ENCODE data around the gene MTRFR. TPM values are rescaled to one million over a fixed set of nuclear protein-coding genes. Genes with fewer than 3 reads are reported as not detected.
"Not testable (repeated sequence)": the region's sequence is repeated elsewhere in the genome, so short reads cannot be mapped to it uniquely, and the experiment has no call there.

Gene MTRFR
- total RNA-seq, 1 experiment from 2014 or later: 15.7 TPM

GRCh38 chr12:123248129-123248528 lies 14.9 kb downstream of the MTRFR start:
- CTCF ChIA-PET: interaction anchor here (1.3 to 2.3 kb wide), 2 partner anchors 10 to 17 kb away, joined by 3 to 8 read pairs; no protein-coding TSS in a partner anchor
- ATAC-seq; DNase-seq (ENCODE audit: low spot score); POLR2A ChIA-PET; H3K27me3 Mint-ChIP-seq (ENCODE audit: low read depth); H3K4me3 Mint-ChIP-seq; H3K27ac Mint-ChIP-seq: not testable (repeated sequence)
- Mint-ChIP-seq H3K4me1 (peaks cover 14% of the 10 kb centered on the region), H3K36me3 (peaks cover 55% of the 10 kb centered on the region), H3K9me3 (peaks cover 30% of the 10 kb centered on the region)
- peak; percentile 75 for TF ChIP-seq ZNF317 (CRISPR knock-in tag; IDR thresholded peaks at IDR 0.05; ENCODE audit: borderline replicate concordance, low read depth)

DNA sequence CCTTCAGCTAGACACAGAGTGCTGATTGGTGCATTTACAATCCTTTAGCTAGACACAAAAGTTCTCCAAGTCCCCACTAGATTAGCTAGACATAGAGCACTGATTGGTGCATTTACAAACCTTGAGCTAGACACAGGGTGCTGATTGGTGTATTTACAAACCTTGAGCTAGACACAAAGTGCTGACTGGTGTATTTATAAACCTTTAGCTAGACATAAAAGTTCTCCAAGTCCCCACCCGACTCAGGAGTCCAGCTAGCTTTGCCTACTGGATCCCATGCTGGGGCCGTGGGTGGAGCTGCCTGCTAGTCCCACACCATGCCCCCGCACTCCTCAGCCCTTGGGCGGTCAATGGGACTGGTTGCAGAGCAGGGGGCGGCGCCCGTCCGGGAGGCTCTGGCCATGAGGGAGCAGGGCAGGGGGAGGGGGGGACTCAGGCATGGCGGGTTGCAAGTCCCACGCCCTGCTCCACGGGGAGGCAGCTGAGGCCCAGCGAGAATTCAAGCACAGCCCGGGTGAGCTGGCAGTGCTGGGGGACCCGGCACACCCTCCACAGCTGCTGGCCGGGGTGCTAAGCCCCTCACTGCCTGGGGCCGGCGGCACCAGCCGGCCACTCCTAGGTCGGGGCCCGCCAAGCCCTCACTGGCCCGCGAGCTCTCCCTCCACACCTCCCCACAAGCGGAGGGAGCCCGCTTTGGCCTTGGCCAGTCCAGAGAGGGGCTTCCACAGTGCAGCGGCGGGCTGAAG lies 15.9 kb downstream of the MTRFR start:
- peaks cover 14% of the 10 kb centered on the region for H3K4me1 Mint-ChIP-seq
- POLR2A ChIA-PET; H3K27me3 Mint-ChIP-seq (ENCODE audit: low read depth); ATAC-seq; DNase-seq (ENCODE audit: low spot score); H3K4me3 Mint-ChIP-seq; H3K27ac Mint-ChIP-seq: not testable (repeated sequence)
- peaks cover 61% of the 10 kb centered on the region for H3K36me3 Mint-ChIP-seq
- CTCF ChIA-PET: interaction anchor here (2.3 kb wide), 1 partner anchor 11 kb away, joined by 8 read pairs; no protein-coding TSS in a partner anchor
- peaks cover 30% of the 10 kb centered on the region for H3K9me3 Mint-ChIP-seq

DNA sequence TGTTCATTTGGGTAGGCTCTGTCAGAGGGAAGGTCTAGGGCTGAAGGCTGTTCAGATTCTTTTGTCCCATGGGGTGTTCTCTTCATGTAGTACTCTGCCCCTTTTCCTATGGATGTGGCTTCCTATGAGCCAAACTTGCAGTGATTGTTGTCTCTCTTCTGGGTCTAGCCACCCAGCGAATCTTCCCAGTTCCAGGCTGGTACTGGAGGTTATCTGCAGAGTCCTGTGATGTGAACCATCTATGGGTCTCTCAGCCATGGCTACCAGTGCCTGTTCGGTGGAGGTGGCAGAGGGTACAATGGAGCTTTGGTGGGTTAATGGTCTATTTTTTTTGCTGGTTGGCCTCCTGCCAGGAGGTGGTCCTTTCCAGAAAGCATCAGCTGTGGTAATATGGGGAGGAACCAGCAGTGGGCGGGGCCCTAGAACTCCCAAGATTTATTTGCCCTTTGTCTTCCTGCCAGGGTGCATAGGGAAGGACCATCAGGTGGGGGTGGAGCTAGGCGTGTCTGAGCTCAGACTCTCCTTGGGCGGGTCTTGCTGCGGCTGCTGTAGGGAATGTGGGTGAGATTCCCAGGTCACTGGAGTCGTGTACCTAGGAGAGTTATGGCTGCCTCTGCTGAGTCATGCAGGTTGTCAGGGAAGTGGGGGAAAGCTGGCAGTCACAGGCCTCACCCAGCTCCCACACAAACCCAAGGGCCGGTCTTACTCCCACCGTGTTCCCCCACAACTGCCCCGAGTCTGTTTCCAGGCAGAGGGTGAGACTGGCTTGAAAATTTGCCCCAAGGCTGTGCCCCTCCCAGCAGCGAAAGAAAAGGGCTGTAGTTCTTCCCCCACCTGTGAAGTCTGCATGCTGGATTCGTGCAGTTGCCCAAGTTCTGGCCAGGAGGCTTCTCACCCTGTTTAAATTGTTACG lies 17.5 kb downstream of the MTRFR start:
- ATAC-seq: peak; percentile 65
- ChIA-PET CTCF (interaction anchor here (0.6 to 2.1 kb wide), 5 partner anchors 13 to 331 kb away, joined by 3 to 8 read pairs (median 3); partner anchors contain the start of genes MPHOSPH9 and SBNO1), POLR2A (interaction anchor here (0.9 kb wide), 1 partner anchor 18 kb away, joined by 4 read pairs; the partner anchor contains the start of gene MPHOSPH9)
- Mint-ChIP-seq H3K36me3 (peaks cover 61% of the 10 kb centered on the region), H3K27ac (peak overlapping the region; percentile 74), H3K27me3 (ENCODE audit: low read depth) (no peaks in the 10 kb centered on the region), H3K9me3 (peaks cover 30% of the 10 kb centered on the region), H3K4me3 (no peak overlapping the region), H3K4me1 (peaks cover 14% of the 10 kb centered on the region)
- DNase-seq (ENCODE audit: low spot score): peak; percentile 31
- TF ChIP-seq IRF2 (CRISPR knock-in tag; IDR thresholded peaks at IDR 0.05; ENCODE audit: borderline replicate concordance, low read depth) (no peak), ZNF232 (CRISPR knock-in tag; IDR thresholded peaks at IDR 0.05) (no peak), TEAD4 (CRISPR knock-in tag; IDR thresholded peaks at IDR 0.05) (no peak), NFE2L1 (CRISPR knock-in tag; IDR thresholded peaks at IDR 0.05) (0 out of 2 replicates have a peak, but pooled peaks have one; percentile 57), ARID4B (CRISPR knock-in tag; IDR thresholded peaks at IDR 0.05; ENCODE audit: borderline replicate concordance) (no peak)
- TF ChIP-seq, protein P1, sequence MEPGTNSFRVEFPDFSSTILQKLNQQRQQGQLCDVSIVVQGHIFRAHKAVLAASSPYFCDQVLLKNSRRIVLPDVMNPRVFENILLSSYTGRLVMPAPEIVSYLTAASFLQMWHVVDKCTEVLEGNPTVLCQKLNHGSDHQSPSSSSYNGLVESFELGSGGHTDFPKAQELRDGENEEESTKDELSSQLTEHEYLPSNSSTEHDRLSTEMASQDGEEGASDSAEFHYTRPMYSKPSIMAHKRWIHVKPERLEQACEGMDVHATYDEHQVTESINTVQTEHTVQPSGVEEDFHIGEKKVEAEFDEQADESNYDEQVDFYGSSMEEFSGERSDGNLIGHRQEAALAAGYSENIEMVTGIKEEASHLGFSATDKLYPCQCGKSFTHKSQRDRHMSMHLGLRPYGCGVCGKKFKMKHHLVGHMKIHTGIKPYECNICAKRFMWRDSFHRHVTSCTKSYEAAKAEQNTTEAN (CRISPR knock-in tag; IDR thresholded peaks at IDR 0.05): no peak

GRCh38 chr12:123251403-123252076 lies 18.3 kb downstream of the MTRFR start:
- Mint-ChIP-seq H3K4me1 (peaks cover 14% of the 10 kb centered on the region), H3K27me3 (ENCODE audit: low read depth) (no peaks in the 10 kb centered on the region), H3K27ac (0 out of 2 replicates have a peak overlapping the region, but pooled peaks have one; percentile 74), H3K9me3 (peaks cover 30% of the 10 kb centered on the region), H3K4me3 (no peak overlapping the region), H3K36me3 (peaks cover 61% of the 10 kb centered on the region)
- DNase-seq (ENCODE audit: low spot score): no peak
- POLR2A ChIA-PET: interaction anchor here (0.9 kb wide), 1 partner anchor 19 kb away, joined by 4 read pairs; the partner anchor contains the start of gene MPHOSPH9
- TF ChIP-seq, protein P2, sequence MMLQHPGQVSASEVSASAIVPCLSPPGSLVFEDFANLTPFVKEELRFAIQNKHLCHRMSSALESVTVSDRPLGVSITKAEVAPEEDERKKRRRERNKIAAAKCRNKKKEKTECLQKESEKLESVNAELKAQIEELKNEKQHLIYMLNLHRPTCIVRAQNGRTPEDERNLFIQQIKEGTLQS (CRISPR knock-in tag; conservative IDR thresholded peaks at IDR 0.05): no peak
- TF ChIP-seq PRRX2 (CRISPR knock-in tag; IDR thresholded peaks at IDR 0.05): no peak
- TF ChIP-seq TP53 (CRISPR knock-in tag; IDR thresholded peaks at IDR 0.05): no peak
- ATAC-seq: no peak
- CTCF ChIA-PET: interaction anchor here (0.8 to 2.1 kb wide), 5 partner anchors 10 to 330 kb away, joined by 3 to 8 read pairs (median 3); partner anchors contain the start of genes MPHOSPH9 and SBNO1

DNA sequence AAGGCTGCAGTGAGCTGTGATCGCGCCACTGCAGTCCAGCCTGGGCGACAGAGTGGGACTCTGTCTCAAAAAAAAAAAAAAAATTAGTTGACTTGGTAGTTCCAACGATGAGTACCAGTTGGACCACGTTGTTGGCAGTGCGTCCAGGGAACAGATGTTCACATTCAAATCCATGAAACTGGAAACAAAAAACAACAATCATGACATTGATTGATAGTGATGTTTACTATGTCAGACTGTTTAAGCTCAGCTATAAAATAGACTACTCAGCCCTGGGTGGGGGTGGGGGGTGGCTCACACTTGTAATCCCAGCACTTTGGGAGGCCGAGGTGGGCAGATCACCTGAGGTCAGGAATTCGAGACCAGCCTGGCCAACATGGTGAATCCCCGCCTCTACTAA lies 19.1 kb downstream of the MTRFR start:
- ATAC-seq; H3K27ac Mint-ChIP-seq; H3K4me3 Mint-ChIP-seq; POLR2A ChIA-PET; DNase-seq (ENCODE audit: low spot score); H3K27me3 Mint-ChIP-seq (ENCODE audit: low read depth): not testable (repeated sequence)
- Mint-ChIP-seq H3K36me3 (peaks cover 56% of the 10 kb centered on the region), H3K9me3 (peaks cover 24% of the 10 kb centered on the region), H3K4me1 (peaks cover 14% of the 10 kb centered on the region)
- CTCF ChIA-PET: interaction anchor here (0.8 to 2.1 kb wide), 4 partner anchors 9 to 329 kb away, joined by 3 to 8 read pairs (median 4); no protein-coding TSS in a partner anchor

Data from WTC11 (cell line).